Activated CD4-positive, alpha-beta T cell treated with anti-CD3 and anti-CD28 coated beads, Interleukin-2, amount 50 U/mL, for 24 hours (primary cell): Measurements from ENCODE around the gene ZKSCAN7.
"Not testable (repeated sequence)": the region's sequence is repeated elsewhere in the genome, so short reads cannot be mapped to it uniquely, and the experiment has no call there.

Source experiments
- DNase-seq, 2 donors: peaks; one replicate each; pipeline ENCODE4 v3.0.0-alpha.2; 2020; ENCODE audit warnings: low read depth in 1 of 2, low spot score in 1 of 2

Gene ZKSCAN7

DNA sequence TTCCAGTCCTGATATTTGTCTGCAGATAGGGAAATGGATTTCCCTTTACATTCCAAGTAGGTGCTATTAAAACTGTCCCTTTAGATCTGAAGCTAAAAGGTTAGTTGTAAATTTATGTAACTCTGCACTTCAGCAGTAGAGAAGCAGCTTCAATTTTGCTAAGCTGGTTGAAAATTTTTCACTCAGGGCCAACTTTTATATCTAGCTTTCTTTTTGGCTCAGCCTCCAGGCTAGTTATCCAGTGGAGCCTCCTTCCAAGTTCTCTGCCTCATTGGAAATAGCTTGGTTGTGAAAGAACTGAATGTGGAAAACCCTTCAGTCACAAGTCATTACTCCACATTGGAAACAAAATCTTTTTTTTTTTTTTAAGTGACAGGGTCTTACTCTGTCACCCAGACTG lies 21.6 kb downstream of the ZKSCAN7 start:
- DNase-seq: no peak

DNA sequence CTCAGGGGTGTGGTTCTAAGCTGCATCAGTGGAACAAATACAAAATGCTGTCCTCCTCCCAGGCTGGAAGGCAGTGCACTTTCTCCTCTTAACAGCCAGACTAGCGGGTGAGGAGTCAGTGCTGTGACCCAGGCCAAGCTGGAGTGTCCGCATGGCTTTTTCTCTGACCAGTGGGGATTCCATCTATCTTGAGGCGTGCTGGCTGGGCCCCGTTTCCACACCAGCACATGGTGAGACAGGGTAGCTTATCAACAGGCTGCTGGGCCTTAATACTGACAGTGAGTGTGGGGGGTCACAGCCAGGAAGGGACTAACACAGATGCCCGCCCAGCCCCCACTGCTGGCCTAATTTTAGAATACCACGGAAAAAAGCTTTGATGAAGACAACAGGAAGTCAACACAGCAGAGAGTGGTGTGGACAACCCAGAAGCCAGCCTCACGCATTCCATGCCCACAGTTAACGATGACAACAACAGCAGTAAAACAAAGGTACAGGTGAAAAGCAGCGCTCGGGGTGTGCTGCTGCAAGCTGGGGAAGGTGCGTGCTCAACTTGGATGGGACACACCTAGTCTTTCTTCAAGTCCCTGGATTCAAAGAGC lies 22.5 kb downstream of the ZKSCAN7 start:
- not testable (repeated sequence) for DNase-seq

DNA sequence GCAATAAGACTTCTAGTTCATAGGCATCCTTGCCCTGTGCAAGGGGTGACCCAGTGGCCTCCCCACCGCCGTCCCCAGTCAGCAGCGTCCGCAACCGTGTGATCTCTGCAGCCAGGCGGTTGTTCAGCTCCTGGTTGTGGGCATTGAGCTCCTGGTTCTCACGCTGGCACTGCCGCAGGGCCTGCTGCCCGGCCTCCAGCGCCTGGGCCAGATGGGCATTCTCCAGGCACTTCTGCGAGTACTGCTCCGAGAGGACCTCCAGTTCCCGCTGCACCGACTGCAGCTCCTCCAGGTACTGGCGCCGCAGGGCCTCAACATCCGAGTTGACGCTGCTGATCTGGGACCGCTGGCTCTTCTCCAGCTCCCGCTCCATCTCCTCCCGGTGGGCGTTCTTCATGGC lies 23.3 kb downstream of the ZKSCAN7 start:
- DNase-seq: not testable (repeated sequence)

DNA sequence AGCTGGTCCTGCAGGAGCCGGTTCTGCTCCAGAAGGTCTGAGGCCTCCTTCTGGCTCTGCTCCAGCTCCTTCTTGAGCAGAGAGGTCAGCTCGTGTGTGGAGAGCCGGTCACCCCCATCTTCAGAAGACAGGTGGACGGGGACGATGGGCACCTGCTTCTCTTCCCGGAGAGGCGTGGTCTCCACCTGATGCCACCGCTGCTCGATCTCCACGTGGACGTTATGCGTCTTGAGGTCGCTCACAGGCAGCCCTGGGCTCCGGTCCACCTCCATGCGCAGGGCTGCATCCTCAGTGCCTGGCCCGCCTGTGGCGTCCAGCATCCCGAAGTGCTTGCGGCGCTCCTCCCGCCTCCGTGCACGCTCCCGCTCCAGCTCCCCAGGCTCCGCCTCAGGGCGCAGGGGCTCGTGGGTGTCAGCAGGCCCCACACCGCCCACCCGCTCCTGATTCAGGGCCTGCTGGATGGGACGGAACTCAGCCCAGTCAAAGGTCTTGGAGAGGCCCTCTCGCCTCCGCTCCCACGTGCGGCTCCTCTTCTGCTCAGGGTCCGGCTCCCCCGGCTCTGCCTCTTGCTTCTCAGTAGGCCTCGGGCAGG lies 24.0 kb downstream of the ZKSCAN7 start:
- not testable (repeated sequence) for DNase-seq

DNA sequence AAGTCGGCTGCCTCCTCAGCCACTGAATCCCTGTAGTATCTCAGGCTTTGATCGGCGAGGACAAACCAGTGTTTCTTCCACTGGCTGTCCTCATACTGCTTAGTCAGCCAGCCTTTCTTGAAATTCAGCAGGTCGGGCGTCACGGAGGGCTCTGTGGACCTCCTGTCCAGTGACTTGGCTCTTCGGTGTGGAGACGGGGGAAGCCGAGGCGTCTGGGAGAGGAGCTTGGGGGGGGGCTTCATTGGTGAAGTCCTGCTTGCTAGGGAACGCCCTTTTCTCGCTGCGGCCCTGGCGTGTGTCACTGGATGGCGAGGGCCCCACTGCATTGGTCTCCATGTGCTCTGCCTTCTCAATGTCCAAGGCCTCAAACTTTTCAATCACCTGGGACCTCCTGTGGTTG lies 24.8 kb downstream of the ZKSCAN7 start:
- DNase-seq: not testable (repeated sequence)

DNA sequence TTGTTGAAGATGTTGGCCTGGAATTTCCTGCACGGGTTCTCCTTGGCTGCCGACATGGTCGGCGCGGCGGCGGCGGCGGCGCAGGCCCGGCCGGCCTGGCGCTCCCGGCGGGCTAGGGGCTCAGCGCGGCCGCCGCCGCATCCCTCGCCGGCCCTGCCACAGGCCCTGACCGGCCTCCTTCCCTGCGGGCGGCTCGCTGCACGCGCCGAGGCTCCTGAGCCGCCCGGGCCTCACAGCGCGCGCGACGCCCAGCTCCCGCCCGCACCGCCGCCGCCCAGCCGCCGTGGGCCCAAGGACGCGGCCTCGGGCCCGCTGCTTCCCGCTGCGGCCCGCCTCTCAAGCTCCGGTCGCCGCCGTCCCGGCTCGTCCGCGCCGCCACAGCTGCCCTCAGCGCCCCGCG lies 26.0 kb downstream of the ZKSCAN7 start:
- DNase-seq: not testable (repeated sequence)

DNA sequence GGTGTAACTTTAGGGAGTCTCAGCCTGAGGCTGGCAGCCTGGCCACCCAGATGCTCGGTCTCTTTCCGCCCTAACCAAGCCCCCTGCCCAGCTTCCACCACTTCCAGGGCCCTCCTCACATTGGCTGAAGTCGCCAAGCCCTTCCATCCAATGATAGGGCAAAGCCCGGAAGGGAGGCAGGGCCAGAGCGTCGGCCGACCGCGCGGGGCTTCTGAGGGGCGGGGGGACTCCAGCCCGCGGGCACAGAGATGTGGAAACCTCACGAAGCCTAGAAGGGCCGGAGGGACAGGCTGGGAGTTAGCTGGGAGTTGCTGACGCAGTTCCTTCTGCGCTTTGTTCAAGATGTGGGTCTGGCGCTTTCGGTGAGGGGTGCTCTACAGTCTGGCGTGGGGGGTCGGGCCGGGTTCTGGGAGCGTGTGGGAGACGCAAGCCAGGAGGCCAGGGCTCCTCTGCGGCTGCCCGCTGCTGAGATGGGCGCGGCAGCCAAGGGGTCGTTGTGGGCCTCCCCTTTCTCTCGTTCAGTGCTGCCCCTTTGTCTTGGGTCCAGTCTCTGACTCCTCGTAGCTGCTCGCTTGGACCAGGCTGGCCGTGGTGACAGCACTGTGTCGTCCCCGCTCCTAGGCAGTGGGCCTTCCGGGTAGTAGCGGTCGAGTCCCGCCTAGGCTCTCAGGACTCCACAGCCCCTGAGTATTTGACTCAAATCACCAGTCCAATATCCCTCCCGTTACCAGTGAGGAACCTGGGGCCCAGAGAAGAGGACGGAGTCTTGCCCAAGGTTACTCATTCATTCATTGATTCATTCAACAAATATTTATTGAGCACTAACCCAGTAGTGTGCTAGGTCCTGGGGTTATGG lies 29.9 kb downstream of the ZKSCAN7 start, which contains the start of gene ZNF660:
Gene ZNF660 (plus strand): TSS at position 319 of the 856 bp plus-strand sequence. CDS start 9,230 bp downstream, outside the sequence.
- no peak for DNase-seq

DNA sequence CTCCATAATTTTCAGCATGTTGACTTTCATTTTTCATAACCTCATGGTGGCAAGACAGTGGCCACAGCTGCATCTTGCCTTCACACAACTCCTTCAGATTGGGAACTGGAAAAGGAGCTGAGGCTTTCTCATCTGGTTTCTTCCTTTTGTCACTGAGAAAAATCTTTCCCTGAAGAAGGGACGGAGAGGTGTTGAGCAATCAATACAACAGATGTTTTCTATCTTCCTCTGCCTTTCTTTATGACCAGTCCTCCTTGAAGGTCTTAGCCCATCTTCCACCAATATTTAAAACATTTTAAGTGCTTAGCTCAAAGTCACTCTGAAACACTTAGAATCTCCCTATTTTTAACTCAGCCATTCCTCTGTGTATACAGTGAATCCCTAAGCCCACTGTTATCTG lies 41.6 kb downstream of the ZKSCAN7 start:
- DNase-seq: no peak

DNA sequence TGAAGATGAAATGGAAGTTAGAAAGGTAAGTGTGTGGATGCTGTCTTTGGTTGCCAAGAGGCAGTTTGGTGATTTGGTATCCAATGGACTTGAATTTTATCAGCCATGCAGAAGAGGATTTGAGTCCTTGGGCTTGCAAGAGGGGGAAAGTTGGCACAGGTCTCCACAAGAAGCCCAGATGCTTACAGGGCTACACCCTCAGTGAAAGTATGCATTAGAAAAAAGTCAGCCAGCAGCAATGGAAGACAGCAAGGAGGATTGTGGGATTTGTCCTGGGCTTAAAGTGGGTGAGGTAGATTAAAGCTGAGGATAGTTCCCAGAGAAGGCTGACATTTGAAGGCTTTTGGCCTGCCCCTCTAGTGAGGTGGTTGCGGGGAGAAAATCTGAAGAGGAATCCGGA lies 46.8 kb downstream of the ZKSCAN7 start:
- DNase-seq: no peak

DNA sequence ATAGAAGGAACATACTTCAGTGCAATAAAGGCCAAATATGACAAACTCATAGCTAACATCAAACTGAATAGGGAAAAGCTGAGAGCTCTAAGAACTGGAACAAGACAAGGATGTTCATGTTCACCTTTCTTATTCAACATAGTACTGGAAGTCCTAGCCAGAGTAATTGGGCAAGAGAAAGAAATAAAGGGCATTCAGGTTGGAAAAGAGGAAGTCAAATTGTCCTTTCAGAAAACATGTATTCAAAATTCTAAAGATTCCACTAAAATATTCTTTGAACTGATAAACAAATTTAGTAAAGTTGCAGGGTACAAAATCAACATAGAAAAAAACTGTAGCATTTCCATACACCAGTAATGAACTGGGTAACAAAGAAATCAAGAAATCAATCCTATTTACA lies 57.7 kb downstream of the ZKSCAN7 start:
- no peak for DNase-seq
